IPS-18a (cell line): ENCODE data around the gene PDE7B.

Experiments used
- H3K27ac ChIP-seq: one replicate; pipeline ENCODE4 v1.5.1; 2013; ENCODE audit warnings: low read length
- H3K27me3 ChIP-seq: one replicate; pipeline ENCODE4 v1.6.1; 2013; ENCODE audit warnings: mild to moderate bottlenecking, low read length; ENCODE audit not compliant: control insufficient read depth, insufficient read depth
- H3K36me3 ChIP-seq: one replicate; pipeline ENCODE4 v1.6.1; 2013; ENCODE audit warnings: low read depth, low read length; ENCODE audit not compliant: control insufficient read depth
- H3K4me1 ChIP-seq: one replicate; pipeline ENCODE4 v1.6.1; 2013; ENCODE audit warnings: low read depth, low read length; ENCODE audit not compliant: control insufficient read depth
- H3K4me3 ChIP-seq: one replicate; pipeline ENCODE4 v1.5.1; 2013; ENCODE audit warnings: low read length
- H3K9ac ChIP-seq: one replicate; pipeline ENCODE4 v1.6.1; 2013; ENCODE audit warnings: mild to moderate bottlenecking, low read length, moderate library complexity
- H3K9me3 ChIP-seq: one replicate; pipeline ENCODE4 v1.6.1; 2013; ENCODE audit warnings: low read depth, low read length; ENCODE audit not compliant: control insufficient read depth

Gene PDE7B

GRCh38 chr6:136083540-136083939 lies 232.0 kb downstream of the PDE7B start:
- no peaks in the 10 kb centered on the region for H3K27me3 ChIP-seq
- no peaks in the 10 kb centered on the region for H3K9me3 ChIP-seq
- H3K36me3 ChIP-seq: no peaks in the 10 kb centered on the region
- H3K4me1 ChIP-seq: no peaks in the 10 kb centered on the region
- H3K4me3 ChIP-seq: no peak overlapping the region
- no peak overlapping the region for H3K27ac ChIP-seq
- no peak overlapping the region for H3K9ac ChIP-seq

- no peaks in the 10 kb centered on the region for H3K36me3 ChIP-seq
- no peaks in the 10 kb centered on the region for H3K9me3 ChIP-seq
Measured at GRCh38 chr6:136084403-136084802, 232.9 kb downstream of the PDE7B start.

GRCh38 chr6:136085370-136086115 lies 234.0 kb downstream of the PDE7B start:
- Histone ChIP-seq H3K4me1 (no peaks in the 10 kb centered on the region), H3K27ac (no peak overlapping the region), H3K36me3 (no peaks in the 10 kb centered on the region), H3K27me3 (no peaks in the 10 kb centered on the region), H3K4me3 (no peak overlapping the region), H3K9ac (no peak overlapping the region), H3K9me3 (no peaks in the 10 kb centered on the region)

More at GRCh38 chr6:136084403-136084802, 232.9 kb downstream of the PDE7B start:
- no peaks in the 10 kb centered on the region for H3K4me1 ChIP-seq
- no peaks in the 10 kb centered on the region for H3K27me3 ChIP-seq
- H3K4me3 ChIP-seq: no peak overlapping the region
- no peak overlapping the region for H3K27ac ChIP-seq
- no peak overlapping the region for H3K9ac ChIP-seq

- Histone ChIP-seq H3K9ac (no peak overlapping the region), H3K27me3 (no peaks in the 10 kb centered on the region), H3K36me3 (no peaks in the 10 kb centered on the region), H3K9me3 (no peaks in the 10 kb centered on the region), H3K4me1 (no peaks in the 10 kb centered on the region), H3K27ac (no peak overlapping the region), H3K4me3 (no peak overlapping the region)
Measured at GRCh38 chr6:136086686-136087085, 235.2 kb downstream of the PDE7B start.

GRCh38 chr6:136087986-136088385 lies 236.5 kb downstream of the PDE7B start:
- Histone ChIP-seq H3K9ac (no peak overlapping the region), H3K36me3 (no peaks in the 10 kb centered on the region), H3K4me1 (no peaks in the 10 kb centered on the region), H3K4me3 (no peak overlapping the region), H3K9me3 (no peaks in the 10 kb centered on the region), H3K27me3 (no peaks in the 10 kb centered on the region), H3K27ac (no peak overlapping the region)

- H3K36me3 ChIP-seq: no peaks in the 10 kb centered on the region
- H3K9me3 ChIP-seq: no peaks in the 10 kb centered on the region
- no peak overlapping the region for H3K27ac ChIP-seq
- H3K27me3 ChIP-seq: no peaks in the 10 kb centered on the region
- no peaks in the 10 kb centered on the region for H3K4me1 ChIP-seq
- H3K4me3 ChIP-seq: no peak overlapping the region
- no peak overlapping the region for H3K9ac ChIP-seq
Measured at GRCh38 chr6:136088693-136089092, 237.2 kb downstream of the PDE7B start.

GRCh38 chr6:136089876-136090275 lies 238.4 kb downstream of the PDE7B start:
- H3K27me3 ChIP-seq: no peaks in the 10 kb centered on the region
- H3K4me1 ChIP-seq: no peaks in the 10 kb centered on the region
- H3K36me3 ChIP-seq: no peaks in the 10 kb centered on the region
- no peak overlapping the region for H3K9ac ChIP-seq
- H3K27ac ChIP-seq: no peak overlapping the region
- H3K9me3 ChIP-seq: no peaks in the 10 kb centered on the region
- no peak overlapping the region for H3K4me3 ChIP-seq

GRCh38 chr6:136090929-136091328 lies 239.4 kb downstream of the PDE7B start:
- Histone ChIP-seq H3K4me3 (no peak overlapping the region), H3K9me3 (no peaks in the 10 kb centered on the region), H3K4me1 (no peaks in the 10 kb centered on the region), H3K9ac (no peak overlapping the region), H3K36me3 (no peaks in the 10 kb centered on the region), H3K27ac (no peak overlapping the region), H3K27me3 (no peaks in the 10 kb centered on the region)

GRCh38 chr6:136092897-136093296 lies 241.4 kb downstream of the PDE7B start:
- Histone ChIP-seq H3K27ac (no peak overlapping the region), H3K9me3 (no peaks in the 10 kb centered on the region), H3K27me3 (no peaks in the 10 kb centered on the region), H3K9ac (no peak overlapping the region), H3K4me3 (no peak overlapping the region), H3K36me3 (no peaks in the 10 kb centered on the region), H3K4me1 (no peaks in the 10 kb centered on the region)

- no peaks in the 10 kb centered on the region for H3K9me3 ChIP-seq
- H3K27ac ChIP-seq: no peak overlapping the region
- H3K27me3 ChIP-seq: no peaks in the 10 kb centered on the region
- H3K36me3 ChIP-seq: no peaks in the 10 kb centered on the region
- H3K4me1 ChIP-seq: no peaks in the 10 kb centered on the region
- H3K4me3 ChIP-seq: no peak overlapping the region
- no peak overlapping the region for H3K9ac ChIP-seq
Measured at GRCh38 chr6:136093835-136094234, 242.3 kb downstream of the PDE7B start.

GRCh38 chr6:136094812-136095211 lies 243.3 kb downstream of the PDE7B start:
- Histone ChIP-seq H3K9me3 (no peaks in the 10 kb centered on the region), H3K27ac (no peak overlapping the region), H3K36me3 (no peaks in the 10 kb centered on the region), H3K4me1 (no peaks in the 10 kb centered on the region), H3K9ac (no peak overlapping the region), H3K4me3 (no peak overlapping the region), H3K27me3 (no peaks in the 10 kb centered on the region)

GRCh38 chr6:136095986-136096385 lies 244.5 kb downstream of the PDE7B start:
- Histone ChIP-seq H3K36me3 (no peaks in the 10 kb centered on the region), H3K27me3 (peaks cover 5% of the 10 kb centered on the region), H3K4me1 (no peaks in the 10 kb centered on the region), H3K9ac (no peak overlapping the region), H3K27ac (no peak overlapping the region), H3K4me3 (no peak overlapping the region), H3K9me3 (no peaks in the 10 kb centered on the region)
